Liver (tissue), 9 donors: ENCODE measurements around the gene CHKA. TPM values are rescaled to one million over a fixed set of nuclear protein-coding genes. Genes with fewer than 3 reads are reported as not detected.

Source experiments
- DNase-seq: peaks from one replicate; pipeline ENCODE4 v3.0.0-alpha.2; 2017; ENCODE audit warnings: low spot score
- H3K27ac ChIP-seq, 2 donors: one replicate each; pipeline ENCODE4 v1.7.0; 2013; ENCODE audit warnings: inconsistent platforms in 2 of 2, low read length in 2 of 2, control low read depth in 1 of 2, low read depth in 1 of 2, mild to moderate bottlenecking in 1 of 2
- H3K27me3 ChIP-seq, 4 donors: one replicate each; pipeline versions ENCODE4 v1.6.1 to v1.7.0; 2013; ENCODE audit warnings: low read length in 3 of 4, inconsistent platforms in 1 of 4, mild to moderate bottlenecking in 1 of 4, moderate library complexity in 1 of 4; ENCODE audit not compliant: control insufficient read depth in 4 of 4, insufficient read depth in 4 of 4
- H3K36me3 ChIP-seq, 4 donors: one replicate each; pipeline versions ENCODE4 v1.6.1 to v1.7.0; 2013; ENCODE audit warnings: low read length in 3 of 4, mild to moderate bottlenecking in 3 of 4, low read depth in 1 of 4, moderate library complexity in 1 of 4; ENCODE audit not compliant: control insufficient read depth in 4 of 4, insufficient read depth in 3 of 4
- H3K4me1 ChIP-seq, 4 donors: one replicate each; pipeline versions ENCODE4 v1.6.1 to v1.7.0; 2013; ENCODE audit warnings: low read length in 3 of 4, mild to moderate bottlenecking in 3 of 4, moderate library complexity in 1 of 4; ENCODE audit not compliant: control insufficient read depth in 4 of 4, insufficient read depth in 4 of 4
- H3K4me3 ChIP-seq, 3 donors: one replicate each; pipeline versions ENCODE4 v1.6.1 to v1.7.0; 2013; ENCODE audit warnings: low read length in 3 of 3, control low read depth in 1 of 3, low read depth in 1 of 3, mild to moderate bottlenecking in 1 of 3
- H3K9ac ChIP-seq, 2 donors: one replicate each; pipeline ENCODE4 v1.7.0; 2013; ENCODE audit warnings: low read length in 2 of 2, mild to moderate bottlenecking in 2 of 2, moderate library complexity in 2 of 2, control low read depth in 1 of 2, low read depth in 1 of 2
- H3K9me3 ChIP-seq, 4 donors: one replicate each; pipeline versions ENCODE4 v1.6.1 to v1.7.0; 2013; ENCODE audit warnings: low read length in 3 of 4; ENCODE audit not compliant: control insufficient read depth in 4 of 4
- FOXA2 ChIP-seq: IDR thresholded peaks from 2 replicates; pipeline ENCODE4 v1.6.1; 2016; ENCODE audit warnings: antibody characterized with exemption
- GABPA ChIP-seq, 2 donors: IDR thresholded peaks in 1 of 2; conservative IDR thresholded peaks in 1 of 2; 2 replicates each; pipeline ENCODE4 v1.6.1; 2016; ENCODE audit warnings: antibody characterized with exemption in 2 of 2, mild to moderate bottlenecking in 1 of 2, moderate library complexity in 1 of 2
- HNF4A ChIP-seq, 2 donors: conservative IDR thresholded peaks; 2 replicates each; pipeline ENCODE4 v1.6.1; 2016; ENCODE audit warnings: antibody characterized with exemption in 2 of 2, mild to moderate bottlenecking in 2 of 2
- JUND ChIP-seq, 2 donors: IDR thresholded peaks; 2 replicates each; pipeline ENCODE4 v1.6.1; 2016; ENCODE audit warnings: antibody characterized with exemption in 2 of 2
- NR2F2 ChIP-seq: IDR thresholded peaks from 2 replicates; pipeline ENCODE4 v1.6.1; 2016; ENCODE audit warnings: antibody characterized with exemption
- RAD21 ChIP-seq, 2 donors: IDR thresholded peaks; 2 replicates each; pipeline ENCODE4 v1.6.1; 2016; ENCODE audit warnings: antibody characterized with exemption in 2 of 2, mild to moderate bottlenecking in 2 of 2
- RXRA ChIP-seq, 2 donors: IDR thresholded peaks; 2 replicates each; pipeline ENCODE4 v1.6.1; 2017 to 2018; ENCODE audit warnings: antibody characterized with exemption in 2 of 2, mild to moderate bottlenecking in 1 of 2
- SP1 ChIP-seq: IDR thresholded peaks from 2 replicates; pipeline ENCODE4 v1.6.1; 2018; ENCODE audit warnings: antibody characterized with exemption, mild to moderate bottlenecking
- YY1 ChIP-seq: IDR thresholded peaks from 2 replicates; pipeline ENCODE4 v1.6.1; 2016; ENCODE audit warnings: antibody characterized with exemption, mild to moderate bottlenecking
- WGBS: extraction: QIAGEN DNeasy Blood & Tissue Kit; methylation state at CpG from one replicate; pipeline ENCODE4 v1.1.7; 2013; 5-methylcytosine and 5-hydroxymethylcytosine counted together
- polyA plus RNA-seq, 2 donors: library from polyadenylated mRNA; stranded (reverse) in 1 of 2; unstranded in 1 of 2; fragments of 200-250 nt in 1 of 2; fragments of >200 nt in 1 of 2; fragmentation: Nextera tagmentation in 1 of 2; extraction: Ambion mirVana in 1 of 2; gene quantifications; one replicate each; pipeline versions ENCODE4 v1.2.1 to v1.2.3, GENCODE V29; 2013 to 2015
- total RNA-seq, 2 donors: library from RNA; depleted of rRNA; stranded (reverse); fragments of >200 nt; gene quantifications; one replicate each; pipeline ENCODE4 v1.2.3, GENCODE V29; 2014
- TF ChIP-seq, protein P1 (sequence below): fragments of 150-350 bp; IDR thresholded peaks from 2 replicates; pipeline ENCODE4 v1.5.1; 2017; ENCODE audit warnings: improper control_type of control experiment, low read depth, low read length; ENCODE audit not compliant: missing input control
- TF ChIP-seq, protein P2 (sequence below): IDR thresholded peaks from 2 replicates; pipeline ENCODE4 v1.6.1; 2016; ENCODE audit warnings: antibody characterized with exemption, mild to moderate bottlenecking
- TF ChIP-seq, protein P3 (sequence below): IDR thresholded peaks from 2 replicates; pipeline ENCODE4 v1.6.1; 2016; ENCODE audit warnings: antibody characterized with exemption
- donor health status: healthy.
- donor health status: healthy.
- donor health status: healthy.
- donor health status: healthy.
- donor health status: healthy.

CHKA gene
- total and polyA plus RNA-seq, 4 donors = 11.4 to 41.9 (median 17.3) TPM

DNA sequence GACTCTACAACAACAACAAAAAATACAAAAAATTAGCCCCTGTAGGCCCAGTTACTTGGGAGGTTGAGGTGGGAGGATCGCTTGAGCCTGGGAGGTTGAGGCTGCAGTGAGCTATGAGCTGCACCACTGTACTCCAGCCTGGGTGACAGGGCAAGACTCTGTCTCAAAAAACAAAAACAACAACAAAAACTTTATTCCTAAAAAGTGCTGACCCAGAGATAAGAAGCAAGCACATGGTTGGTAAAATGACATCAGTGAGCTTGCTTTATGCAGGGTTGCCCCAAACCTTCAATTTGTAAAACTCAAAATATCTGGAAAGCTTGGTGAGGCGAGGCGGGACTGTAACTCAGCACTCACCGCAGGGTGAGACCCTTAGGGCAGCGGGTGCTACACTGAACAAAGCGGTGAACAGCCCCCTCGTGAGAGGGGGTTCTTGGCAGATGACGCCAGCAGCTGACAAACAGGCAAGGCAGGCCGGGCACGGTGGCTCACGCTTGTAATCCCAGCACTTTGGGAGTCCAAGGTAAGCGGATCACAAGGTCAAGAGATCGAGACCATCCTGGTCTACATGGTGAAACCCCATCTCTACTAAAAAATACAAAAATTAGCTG is 85.8 kb downstream of the CHKA start:
- WGBS = 93% methylated on average over 13 of the region's 13 CpGs
- no peak overlapping the region for H3K4me3 ChIP-seq
- no peaks in the 10 kb centered on the region for H3K36me3 ChIP-seq
- peaks cover 29 to 77% (median 55%) of the 10 kb centered on the region in 4 donors for H3K4me1 ChIP-seq
- peak overlapping the region in 1 of 2 donors; percentile 98 for H3K27ac ChIP-seq
- no peaks in the 10 kb centered on the region for H3K27me3 ChIP-seq
- no peak for DNase-seq
- H3K9me3 ChIP-seq = no peaks in the 10 kb centered on the region
- H3K9ac ChIP-seq = no peak overlapping the region
- TF ChIP-seq NR2F2 (no peak), FOXA2 (no peak), JUND (IDR thresholded peaks at IDR 0.05) (no peak), RXRA (IDR thresholded peaks at IDR 0.05) (no peak), YY1 (no peak), HNF4A (conservative IDR thresholded peaks at IDR 0.05) (no peak), RAD21 (IDR thresholded peaks at IDR 0.05) (no peak)
- TF ChIP-seq, protein P1, sequence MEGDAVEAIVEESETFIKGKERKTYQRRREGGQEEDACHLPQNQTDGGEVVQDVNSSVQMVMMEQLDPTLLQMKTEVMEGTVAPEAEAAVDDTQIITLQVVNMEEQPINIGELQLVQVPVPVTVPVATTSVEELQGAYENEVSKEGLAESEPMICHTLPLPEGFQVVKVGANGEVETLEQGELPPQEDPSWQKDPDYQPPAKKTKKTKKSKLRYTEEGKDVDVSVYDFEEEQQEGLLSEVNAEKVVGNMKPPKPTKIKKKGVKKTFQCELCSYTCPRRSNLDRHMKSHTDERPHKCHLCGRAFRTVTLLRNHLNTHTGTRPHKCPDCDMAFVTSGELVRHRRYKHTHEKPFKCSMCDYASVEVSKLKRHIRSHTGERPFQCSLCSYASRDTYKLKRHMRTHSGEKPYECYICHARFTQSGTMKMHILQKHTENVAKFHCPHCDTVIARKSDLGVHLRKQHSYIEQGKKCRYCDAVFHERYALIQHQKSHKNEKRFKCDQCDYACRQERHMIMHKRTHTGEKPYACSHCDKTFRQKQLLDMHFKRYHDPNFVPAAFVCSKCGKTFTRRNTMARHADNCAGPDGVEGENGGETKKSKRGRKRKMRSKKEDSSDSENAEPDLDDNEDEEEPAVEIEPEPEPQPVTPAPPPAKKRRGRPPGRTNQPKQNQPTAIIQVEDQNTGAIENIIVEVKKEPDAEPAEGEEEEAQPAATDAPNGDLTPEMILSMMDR = no peak
- TF ChIP-seq, protein P2, sequence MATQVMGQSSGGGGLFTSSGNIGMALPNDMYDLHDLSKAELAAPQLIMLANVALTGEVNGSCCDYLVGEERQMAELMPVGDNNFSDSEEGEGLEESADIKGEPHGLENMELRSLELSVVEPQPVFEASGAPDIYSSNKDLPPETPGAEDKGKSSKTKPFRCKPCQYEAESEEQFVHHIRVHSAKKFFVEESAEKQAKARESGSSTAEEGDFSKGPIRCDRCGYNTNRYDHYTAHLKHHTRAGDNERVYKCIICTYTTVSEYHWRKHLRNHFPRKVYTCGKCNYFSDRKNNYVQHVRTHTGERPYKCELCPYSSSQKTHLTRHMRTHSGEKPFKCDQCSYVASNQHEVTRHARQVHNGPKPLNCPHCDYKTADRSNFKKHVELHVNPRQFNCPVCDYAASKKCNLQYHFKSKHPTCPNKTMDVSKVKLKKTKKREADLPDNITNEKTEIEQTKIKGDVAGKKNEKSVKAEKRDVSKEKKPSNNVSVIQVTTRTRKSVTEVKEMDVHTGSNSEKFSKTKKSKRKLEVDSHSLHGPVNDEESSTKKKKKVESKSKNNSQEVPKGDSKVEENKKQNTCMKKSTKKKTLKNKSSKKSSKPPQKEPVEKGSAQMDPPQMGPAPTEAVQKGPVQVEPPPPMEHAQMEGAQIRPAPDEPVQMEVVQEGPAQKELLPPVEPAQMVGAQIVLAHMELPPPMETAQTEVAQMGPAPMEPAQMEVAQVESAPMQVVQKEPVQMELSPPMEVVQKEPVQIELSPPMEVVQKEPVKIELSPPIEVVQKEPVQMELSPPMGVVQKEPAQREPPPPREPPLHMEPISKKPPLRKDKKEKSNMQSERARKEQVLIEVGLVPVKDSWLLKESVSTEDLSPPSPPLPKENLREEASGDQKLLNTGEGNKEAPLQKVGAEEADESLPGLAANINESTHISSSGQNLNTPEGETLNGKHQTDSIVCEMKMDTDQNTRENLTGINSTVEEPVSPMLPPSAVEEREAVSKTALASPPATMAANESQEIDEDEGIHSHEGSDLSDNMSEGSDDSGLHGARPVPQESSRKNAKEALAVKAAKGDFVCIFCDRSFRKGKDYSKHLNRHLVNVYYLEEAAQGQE = no peak
- TF ChIP-seq, protein P3, sequence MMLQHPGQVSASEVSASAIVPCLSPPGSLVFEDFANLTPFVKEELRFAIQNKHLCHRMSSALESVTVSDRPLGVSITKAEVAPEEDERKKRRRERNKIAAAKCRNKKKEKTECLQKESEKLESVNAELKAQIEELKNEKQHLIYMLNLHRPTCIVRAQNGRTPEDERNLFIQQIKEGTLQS = no peak

DNA sequence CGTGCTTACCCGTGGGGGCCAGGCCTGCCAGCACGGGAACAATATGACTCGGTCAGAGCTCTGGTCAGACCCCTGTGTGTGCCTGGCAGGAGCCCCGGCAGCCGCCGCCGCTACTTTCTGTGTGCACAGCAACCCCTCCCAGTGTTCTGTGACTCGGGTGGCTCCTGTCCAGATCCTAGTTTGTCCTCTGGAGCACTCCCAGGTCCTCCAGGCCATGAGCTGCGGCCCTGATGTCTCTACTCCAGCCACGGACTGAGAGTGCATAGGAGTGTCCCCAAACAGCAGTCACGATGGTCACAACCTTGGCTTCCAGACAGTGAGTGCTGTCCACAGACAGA is 87.5 kb downstream of the CHKA start:
- WGBS = 36% methylated on average over 12 of the region's 12 CpGs

More for the DNA sequence above, 87.5 kb downstream of the CHKA start:
- Histone ChIP-seq H3K27me3 (no peaks in the 10 kb centered on the region), H3K4me3 (no peak overlapping the region), H3K9ac (no peak overlapping the region), H3K27ac (peak overlapping the region; percentile 64 to 72), H3K4me1 (peaks cover 34 to 70% (median 54%) of the 10 kb centered on the region in 4 donors), H3K9me3 (no peaks in the 10 kb centered on the region), H3K36me3 (no peaks in the 10 kb centered on the region)
- TF ChIP-seq GABPA (IDR thresholded peaks at IDR 0.05 in 1 of 2, conservative IDR thresholded peaks at IDR 0.05 in 1 of 2) (peak in 1 of 2 donors; percentile 37), RAD21 (IDR thresholded peaks at IDR 0.05) (peak in 1 of 2 donors; percentile 38), HNF4A (conservative IDR thresholded peaks at IDR 0.05) (peak; percentile 38 to 64), RXRA (IDR thresholded peaks at IDR 0.05) (peak; percentile 75 to 85), SP1 (peak; percentile 55)
- TF ChIP-seq, protein P1 = no peak
- DNase-seq = no peak
